GM12874 (cell line): Measurements from ENCODE around the gene CLIC1.

Source experiments
- TF ChIP-seq, protein P1 (sequence below): IDR thresholded peaks from 2 replicates; pipeline ENCODE4 v1.5.1; 2011; ENCODE audit warnings: low read depth, mild to moderate bottlenecking, control low read depth, low read length, moderate library complexity; ENCODE audit not compliant: insufficient read depth

Gene CLIC1

DNA sequence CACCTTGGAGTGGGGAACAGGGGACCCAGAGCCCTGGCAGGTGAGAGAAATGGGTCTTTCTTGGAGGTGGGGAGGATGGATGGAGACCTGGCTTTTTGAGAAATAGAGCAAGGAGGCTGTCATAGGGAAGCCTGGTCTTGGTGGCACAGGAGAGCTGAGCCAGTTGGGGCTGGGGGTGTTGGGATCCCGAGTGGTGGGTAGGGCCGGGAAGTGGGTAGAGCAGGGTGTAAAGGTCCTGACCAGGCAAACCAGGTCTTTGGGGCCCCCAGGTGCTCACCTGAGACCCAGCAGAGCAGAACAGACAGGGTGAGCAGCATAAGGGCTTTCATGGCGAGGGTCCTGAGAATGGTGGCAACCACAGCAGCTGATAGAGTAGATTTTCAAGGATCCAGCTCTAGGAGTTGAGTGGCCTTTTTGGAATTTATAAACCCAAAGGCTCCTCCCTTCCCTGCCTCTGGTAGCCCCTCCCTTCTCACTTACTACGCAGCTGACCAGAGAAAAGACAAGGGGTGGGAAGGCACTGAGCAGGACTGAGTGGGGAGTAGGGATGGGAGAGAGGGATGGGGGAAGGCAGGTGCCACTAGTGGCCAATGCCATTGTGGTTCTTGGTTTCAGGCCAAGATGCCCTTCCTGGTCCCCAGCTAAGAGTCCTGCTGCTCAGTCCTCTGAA, 14.8 kb downstream of the CLIC1 start, which contains the start of gene LY6G6C:
TSS of gene LY6G6C (minus strand) at position 396 of the 670 bp plus-strand sequence. CDS start at position 329, 67 bp downstream.
- TF ChIP-seq, protein P1, sequence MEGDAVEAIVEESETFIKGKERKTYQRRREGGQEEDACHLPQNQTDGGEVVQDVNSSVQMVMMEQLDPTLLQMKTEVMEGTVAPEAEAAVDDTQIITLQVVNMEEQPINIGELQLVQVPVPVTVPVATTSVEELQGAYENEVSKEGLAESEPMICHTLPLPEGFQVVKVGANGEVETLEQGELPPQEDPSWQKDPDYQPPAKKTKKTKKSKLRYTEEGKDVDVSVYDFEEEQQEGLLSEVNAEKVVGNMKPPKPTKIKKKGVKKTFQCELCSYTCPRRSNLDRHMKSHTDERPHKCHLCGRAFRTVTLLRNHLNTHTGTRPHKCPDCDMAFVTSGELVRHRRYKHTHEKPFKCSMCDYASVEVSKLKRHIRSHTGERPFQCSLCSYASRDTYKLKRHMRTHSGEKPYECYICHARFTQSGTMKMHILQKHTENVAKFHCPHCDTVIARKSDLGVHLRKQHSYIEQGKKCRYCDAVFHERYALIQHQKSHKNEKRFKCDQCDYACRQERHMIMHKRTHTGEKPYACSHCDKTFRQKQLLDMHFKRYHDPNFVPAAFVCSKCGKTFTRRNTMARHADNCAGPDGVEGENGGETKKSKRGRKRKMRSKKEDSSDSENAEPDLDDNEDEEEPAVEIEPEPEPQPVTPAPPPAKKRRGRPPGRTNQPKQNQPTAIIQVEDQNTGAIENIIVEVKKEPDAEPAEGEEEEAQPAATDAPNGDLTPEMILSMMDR = no peak

DNA sequence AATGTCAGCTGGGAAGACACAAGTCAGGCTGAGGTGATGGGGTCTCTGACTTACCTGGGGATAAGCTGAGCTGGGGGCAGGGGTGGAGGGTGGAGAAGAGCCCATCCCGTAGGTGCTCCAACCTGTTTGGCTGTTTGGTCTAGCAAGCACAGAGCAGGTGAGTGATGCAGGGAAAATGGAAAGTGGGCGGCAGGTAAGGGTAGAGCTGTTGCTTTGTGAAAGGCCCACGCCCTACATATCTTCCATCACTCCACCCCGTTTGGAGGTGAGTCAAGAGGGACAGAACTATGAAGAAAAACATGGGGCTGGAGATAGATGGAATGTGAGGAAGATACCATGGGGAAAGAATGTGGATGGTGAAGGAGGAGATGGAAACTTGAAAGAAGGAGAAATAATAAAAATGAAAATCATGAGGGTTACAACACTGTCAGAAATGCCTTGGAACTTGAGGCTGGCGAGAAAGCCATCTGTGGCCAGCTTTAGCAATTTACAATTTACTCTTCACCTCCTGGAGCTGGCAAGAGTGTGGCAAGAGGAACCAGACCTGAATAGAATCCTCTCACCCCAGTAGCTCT, 16.0 kb downstream of the CLIC1 start:
- TF ChIP-seq, protein P1 = no peak

DNA sequence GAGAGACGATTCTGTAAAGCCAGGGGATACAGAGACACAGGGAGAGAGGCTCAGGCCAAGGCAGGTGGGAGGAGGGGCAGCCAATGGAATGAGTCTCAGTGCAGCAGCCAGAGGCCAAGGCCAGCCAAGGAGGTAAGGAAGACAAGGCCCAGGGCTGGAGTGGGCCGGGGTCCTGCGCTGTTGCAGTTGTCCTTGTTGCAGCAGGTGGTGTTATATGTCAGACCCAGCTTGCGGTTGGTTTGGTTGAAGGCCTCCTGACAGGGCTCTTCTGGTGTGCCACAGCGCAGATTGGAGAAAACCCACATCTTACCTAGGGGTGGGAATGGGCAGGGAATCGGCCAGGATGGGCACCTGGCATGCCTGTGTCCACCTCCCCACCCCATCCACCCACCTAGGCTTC, 17.3 kb downstream of the CLIC1 start:
- TF ChIP-seq, protein P1 = no peak

DNA sequence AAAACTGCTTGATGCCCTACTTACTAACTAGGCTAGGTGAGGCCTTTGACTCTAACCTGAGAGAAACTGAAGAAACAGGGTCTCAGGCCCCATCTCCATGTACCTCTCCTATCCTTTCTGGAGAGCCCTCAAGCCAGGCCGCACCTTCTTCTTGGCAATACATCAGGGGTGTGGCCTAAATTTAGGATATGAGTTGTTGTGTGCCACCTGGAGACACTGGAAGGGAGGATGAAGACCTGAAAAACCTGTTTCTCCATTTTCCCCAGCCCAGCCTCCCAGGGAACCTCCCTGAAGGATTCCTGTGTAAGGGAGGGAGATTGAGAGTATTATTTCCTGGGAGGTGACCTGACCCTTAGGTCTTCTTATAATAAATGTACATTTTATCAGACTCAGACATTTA, 18.1 kb downstream of the CLIC1 start:
- TF ChIP-seq, protein P1 = no peak

DNA sequence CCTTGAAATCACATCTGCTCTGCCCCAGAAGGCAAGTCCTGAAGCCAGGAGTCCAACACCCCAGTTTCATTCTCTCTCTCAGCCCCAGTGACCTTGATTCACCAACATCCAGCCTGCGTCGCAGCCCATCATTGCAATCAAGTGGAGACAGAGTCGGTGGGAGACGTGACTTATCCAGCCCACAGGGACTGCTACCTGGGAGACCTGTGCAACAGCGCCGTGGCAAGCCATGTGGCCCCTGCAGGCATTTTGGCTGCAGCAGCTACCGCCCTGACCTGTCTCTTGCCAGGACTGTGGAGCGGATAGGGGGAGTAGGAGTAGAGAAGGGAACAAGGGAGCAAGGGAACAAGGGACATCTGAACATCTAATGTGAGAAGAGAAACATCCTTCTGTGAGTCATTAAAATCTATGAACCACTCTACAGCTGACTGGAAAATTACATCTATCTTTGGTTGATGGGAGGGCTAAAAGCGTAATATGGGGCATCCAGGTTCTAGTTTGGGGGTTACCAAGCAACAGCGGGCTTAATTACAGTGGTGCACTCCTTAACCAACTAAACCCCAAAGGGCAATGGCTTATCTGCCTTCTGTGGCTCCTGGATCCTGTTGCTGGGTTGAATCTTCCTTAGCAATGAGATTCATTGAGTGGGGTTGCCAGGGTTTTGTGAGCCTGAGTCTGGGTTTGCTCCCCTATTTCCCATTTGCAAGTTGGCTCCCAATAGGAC, 18.7 kb downstream of the CLIC1 start:
- TF ChIP-seq, protein P1 = no peak

DNA sequence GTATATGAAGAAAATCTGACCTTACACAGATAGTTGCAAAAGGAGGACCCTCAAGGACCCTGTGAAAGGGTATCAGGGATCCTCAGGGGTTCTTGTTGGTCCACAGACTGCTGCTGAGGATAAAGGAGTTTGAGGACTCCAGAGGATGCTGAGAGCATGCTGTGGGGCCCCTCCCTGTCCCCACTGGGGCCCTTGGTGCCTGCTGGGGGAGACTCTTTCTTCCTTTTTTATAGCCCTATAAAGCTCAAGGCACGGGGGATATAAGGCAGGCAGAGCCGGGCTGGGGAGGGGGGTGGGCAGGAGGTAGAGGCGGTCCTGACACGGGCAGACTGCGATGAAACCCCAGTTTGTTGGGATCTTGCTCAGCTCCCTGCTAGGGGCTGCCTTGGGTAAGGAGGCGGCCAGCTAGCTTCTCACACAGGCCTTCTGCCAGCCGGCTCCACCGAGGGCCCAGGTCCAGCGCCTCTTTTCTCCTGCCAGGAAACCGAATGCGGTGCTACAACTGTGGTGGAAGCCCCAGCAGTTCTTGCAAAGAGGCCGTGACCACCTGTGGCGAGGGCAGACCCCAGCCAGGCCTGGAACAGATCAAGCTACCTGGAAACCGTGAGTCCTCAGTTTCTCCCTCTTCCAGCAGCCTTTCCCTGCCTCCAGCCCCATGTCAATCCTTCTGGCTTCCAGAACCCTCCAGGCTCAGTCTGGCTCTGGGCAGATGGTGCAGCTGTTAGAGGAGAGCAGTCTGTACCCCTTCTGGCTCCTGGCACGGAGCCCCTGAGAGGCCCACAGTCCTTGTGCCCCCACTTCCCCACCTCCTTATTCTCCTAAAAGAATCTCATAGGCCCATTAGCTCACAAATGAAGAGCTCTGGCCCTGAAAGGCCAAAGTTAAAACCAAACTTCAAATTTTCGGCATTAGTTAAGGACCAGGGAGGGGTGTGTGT, 21.0 kb downstream of the CLIC1 start, which contains the start of gene LY6G6D:
TSS of gene LY6G6D (plus strand) at position 327 of the 937 bp plus-strand sequence. CDS start at position 335, 8 bp downstream.
- TF ChIP-seq, protein P1 = no peak
